ENCODE results near the gene CGB2.

GRCh38 chr19:49061000-49061399 is 29.3 kb downstream of the CGB2 start:
- TF ChIP-seq CTCF (IDR thresholded peaks at IDR 0.05 in 2 of 3, conservative IDR thresholded peaks at IDR 0.05 in 1 of 3; ENCODE audit: insufficient read depth in 2 of 3, low read depth in 1 of 3, low read length in 3 of 3) (no peak), ZNF431 (CRISPR knock-in tag; IDR thresholded peaks at IDR 0.05) (no peak), EZH2 (IDR thresholded peaks at IDR 0.05; ENCODE audit: borderline replicate concordance, low read depth, low read length) (no peak), SMC3 (conservative IDR thresholded peaks at IDR 0.05; ENCODE audit: insufficient read depth, low read depth, low read length) (no peak), ZNF655 (CRISPR knock-in tag; IDR thresholded peaks at IDR 0.05) (no peak), PML (IDR thresholded peaks at IDR 0.05; ENCODE audit: low read length) (no peak), ELK1 (CRISPR knock-in tag; IDR thresholded peaks at IDR 0.05) (no peak), CBX5 (IDR thresholded peaks at IDR 0.05; ENCODE audit: borderline replicate concordance, low read depth) (no peak), UBTF (IDR thresholded peaks at IDR 0.05; ENCODE audit: borderline replicate concordance in 1 of 2, low read depth in 2 of 2, low read length in 2 of 2) (no peak), PHF20 (IDR thresholded peaks at IDR 0.05; ENCODE audit: partially characterized antibody) (no peak), HMG20A (CRISPR knock-in tag; conservative IDR thresholded peaks at IDR 0.05) (no peak), PRDM10 (IDR thresholded peaks at IDR 0.05; ENCODE audit: partially characterized antibody) (no peak)

Measured in K562 (cell line).